Left lung (tissue), 10 donors: ENCODE results near the gene CACNG7. TPM values are rescaled to one million over a fixed set of nuclear protein-coding genes. Genes with fewer than 3 reads are reported as not detected.

ENCODE experiments used
- ATAC-seq: fragments of 200-7000 bp; cut with Tn5 transposase; one replicate; pipeline ENCODE4 v1.9.1; 2020; ENCODE audit warnings: moderate library complexity
- DNase-seq, 4 donors: peaks; one replicate each; pipeline ENCODE4 v3.0.0-alpha.2; 2013 to 2020
- H3K27ac ChIP-seq, 2 donors: fragments of 200-600 bp; sonication (generic) in 1 of 2; one replicate each; pipeline versions ENCODE4 v1.5.0 to v1.8.0; 2020 to 2021
- H3K27me3 ChIP-seq, 2 donors: fragments of 200-600 bp; sonication (generic) in 1 of 2; one replicate each; pipeline versions ENCODE4 v1.5.0 to v1.8.0; 2020 to 2021
- H3K36me3 ChIP-seq, 2 donors: fragments of 200-600 bp; sonication (generic) in 1 of 2; one replicate each; pipeline versions ENCODE4 v1.5.0 to v1.8.0; 2020 to 2021
- H3K4me1 ChIP-seq, 2 donors: fragments of 200-600 bp; one replicate each; pipeline ENCODE4 v1.8.0; 2021
- H3K4me3 ChIP-seq, 2 donors: fragments of 200-600 bp; sonication (generic) in 1 of 2; one replicate each; pipeline versions ENCODE4 v1.5.0 to v1.8.0; 2020 to 2021; ENCODE audit warnings: mild to moderate bottlenecking in 1 of 2
- H3K9me3 ChIP-seq, 2 donors: fragments of 200-600 bp; sonication (generic) in 1 of 2; one replicate each; pipeline versions ENCODE4 v1.5.0 to v1.8.0; 2020 to 2021
- CTCF ChIP-seq, 2 donors: fragments of 200-600 bp; sonication (generic) in 1 of 2; IDR thresholded peaks; one replicate each; pipeline versions ENCODE4 v1.5.0 to v1.8.0; 2021; ENCODE audit warnings: antibody characterized with exemption in 2 of 2
- intact Hi-C, 2 donors: fragments of 100-400 bp; cut with DNase I; formaldehyde crosslinking; loops; one replicate each; pipeline versions ENCODE4 v1.11.2 to v1.14.2; 2022
- polyA plus RNA-seq, 6 donors: library from polyadenylated mRNA; unstranded; fragments of 120-200 nt; gene quantifications; one replicate each; pipeline ENCODE4 v1.2.1, GENCODE V29; 2013; ENCODE audit not compliant: insufficient read length in 6 of 6
- total RNA-seq, 2 donors: library from RNA; stranded (reverse); fragmentation: NEBNext Ultra II Directional; extraction: Animal tissue kit (Norgen Biotek cat#: 25700); gene quantifications; one replicate each; pipeline ENCODE4 v1.2.1, GENCODE V29; 2021
- donor health status: DM: no; HTN: yes; CAD: no.
- donor health status: DM: no; HTN: no; CAD: no.

Gene CACNG7
- total and polyA plus RNA-seq, 8 donors, result 0.06 TPM; not detected in 7

- ATAC-seq (no peak), DNase-seq (peak in 1 of 4 donors; percentile 54)
- H3K36me3 ChIP-seq, result no peaks in the 10 kb centered on the region
- peaks cover 0 to 10% of the 10 kb centered on the region in 2 donors for H3K4me1 ChIP-seq
- H3K27ac ChIP-seq, result no peak overlapping the region
- TF ChIP-seq CTCF (IDR thresholded peaks at IDR 0.05), result no peak
- intact Hi-C loops, result no loop called here
- H3K4me3 ChIP-seq, result no peak overlapping the region
- H3K27me3 ChIP-seq, result peaks cover 11 to 86% of the 10 kb centered on the region in 2 donors
- no peaks in the 10 kb centered on the region for H3K9me3 ChIP-seq
These were observed 16.1 kb upstream of the CACNG7 start for GRCh38 chr19:53892981-53893325.

GRCh38 chr19:53894707-53895106 is 14.4 kb upstream of the CACNG7 start:
- Histone ChIP-seq H3K27ac (no peak overlapping the region), H3K27me3 (peaks cover 15 to 98% of the 10 kb centered on the region in 2 donors), H3K4me3 (no peak overlapping the region), H3K9me3 (no peaks in the 10 kb centered on the region), H3K36me3 (no peaks in the 10 kb centered on the region), H3K4me1 (peaks cover 0 to 6% of the 10 kb centered on the region in 2 donors)
- ATAC-seq (no peak), DNase-seq (no peak)
- intact Hi-C loops, result no loop called here
- no peak for TF ChIP-seq CTCF (IDR thresholded peaks at IDR 0.05)

GRCh38 chr19:53896682-53897081 is 12.4 kb upstream of the CACNG7 start:
- no peaks in the 10 kb centered on the region for H3K36me3 ChIP-seq
- H3K9me3 ChIP-seq, result no peaks in the 10 kb centered on the region
- H3K4me3 ChIP-seq, result no peak overlapping the region
- H3K27ac ChIP-seq, result no peak overlapping the region
- H3K27me3 ChIP-seq, result peaks cover 15 to 98% of the 10 kb centered on the region in 2 donors
- intact Hi-C loops, result no loop called here
- no peak for TF ChIP-seq CTCF (IDR thresholded peaks at IDR 0.05)
- no peaks in the 10 kb centered on the region for H3K4me1 ChIP-seq
- ATAC-seq, result no peak
- no peak for DNase-seq

- H3K4me1 ChIP-seq, result no peaks in the 10 kb centered on the region
- H3K9me3 ChIP-seq, result no peaks in the 10 kb centered on the region
- no peak overlapping the region for H3K4me3 ChIP-seq
- DNase-seq, result no peak
- no peak for TF ChIP-seq CTCF (IDR thresholded peaks at IDR 0.05)
- H3K27ac ChIP-seq, result no peak overlapping the region
- H3K27me3 ChIP-seq, result peaks cover 15 to 98% of the 10 kb centered on the region in 2 donors
- ATAC-seq, result no peak
- intact Hi-C loops, result no loop called here
- H3K36me3 ChIP-seq, result no peaks in the 10 kb centered on the region
These were observed 11.6 kb upstream of the CACNG7 start for GRCh38 chr19:53897459-53897858.

- H3K27ac ChIP-seq, result no peak overlapping the region
- H3K4me1 ChIP-seq, result no peaks in the 10 kb centered on the region
- H3K36me3 ChIP-seq, result no peaks in the 10 kb centered on the region
- H3K9me3 ChIP-seq, result no peaks in the 10 kb centered on the region
- H3K27me3 ChIP-seq, result peaks cover 15 to 100% of the 10 kb centered on the region in 2 donors
- intact Hi-C loops, result no loop called here
- H3K4me3 ChIP-seq, result no peak overlapping the region
- TF ChIP-seq CTCF (IDR thresholded peaks at IDR 0.05), result no peak
- no peak for DNase-seq
- ATAC-seq, result no peak
These were observed 10.9 kb upstream of the CACNG7 start for GRCh38 chr19:53898166-53898565.
